Chondrocyte (in vitro differentiated cells): ENCODE measurements around the gene MINAR1. TPM values are rescaled to one million over a fixed set of nuclear protein-coding genes. Genes with fewer than 3 reads are reported as not detected.

Experiments used
- DNase-seq: peaks from one replicate; pipeline ENCODE4 v3.0.0; 2021; ENCODE audit warnings: mixed read lengths, low spot score
- H3K27ac Mint-ChIP-seq: one replicate; pipeline ENCODE4 v1.8.0; 2021; ENCODE audit warnings: mild to moderate bottlenecking, moderate library complexity, mixed read lengths; ENCODE audit not compliant: unreplicated experiment
- H3K27me3 Mint-ChIP-seq: 2 replicates; pipeline ENCODE4 v1.8.0; 2021; ENCODE audit warnings: low read depth, mixed read lengths
- H3K36me3 Mint-ChIP-seq: 2 replicates; pipeline ENCODE4 v1.8.0; 2021; ENCODE audit warnings: low read depth, mixed read lengths
- H3K4me1 Mint-ChIP-seq: 2 replicates; pipeline ENCODE4 v1.8.0; 2021; ENCODE audit warnings: low read depth, mild to moderate bottlenecking, mixed read lengths
- H3K4me3 Mint-ChIP-seq: one replicate; pipeline ENCODE4 v1.8.0; 2021; ENCODE audit warnings: mild to moderate bottlenecking, moderate library complexity, mixed read lengths; ENCODE audit not compliant: unreplicated experiment
- H3K9me3 Mint-ChIP-seq: 2 replicates; pipeline ENCODE4 v1.8.0; 2021; ENCODE audit warnings: low read depth, mixed read lengths
- CTCF ChIP-seq: fragments of 200-600 bp; sonication (generic); IDR thresholded peaks from 2 replicates; pipeline ENCODE4 v1.5.0; 2021; ENCODE audit warnings: antibody characterized with exemption, mild to moderate bottlenecking, moderate library complexity
- total RNA-seq: library from RNA; stranded (reverse); gene quantifications from 3 replicates; pipeline ENCODE4 v1.2.1, GENCODE V29; 2021

The MINAR1 gene
- total RNA-seq, 1 donor from 2014 or later: 3.8 TPM

GRCh38 chr15:79399606-79400005 lies 32.5 kb upstream of the MINAR1 start:
- H3K4me3 Mint-ChIP-seq: no peak overlapping the region
- peaks cover 8% of the 10 kb centered on the region for H3K36me3 Mint-ChIP-seq

GRCh38 chr15:79400650-79401049 lies 31.5 kb upstream of the MINAR1 start:
- no peaks in the 10 kb centered on the region for H3K27me3 Mint-ChIP-seq
- H3K36me3 Mint-ChIP-seq: peaks cover 8% of the 10 kb centered on the region
- no peak overlapping the region for H3K4me3 Mint-ChIP-seq
- no peak for DNase-seq
- H3K4me1 Mint-ChIP-seq: peaks cover 8% of the 10 kb centered on the region
- no peaks in the 10 kb centered on the region for H3K9me3 Mint-ChIP-seq
- no peak for TF ChIP-seq CTCF
- H3K27ac Mint-ChIP-seq: no peak overlapping the region

More at GRCh38 chr15:79399606-79400005, 32.5 kb upstream of the MINAR1 start:
- DNase-seq: no peak
- no peak overlapping the region for H3K27ac Mint-ChIP-seq
- no peak for TF ChIP-seq CTCF
- H3K4me1 Mint-ChIP-seq: peaks cover 14% of the 10 kb centered on the region
- no peaks in the 10 kb centered on the region for H3K9me3 Mint-ChIP-seq
- no peaks in the 10 kb centered on the region for H3K27me3 Mint-ChIP-seq

- Mint-ChIP-seq H3K4me1 (peaks cover 8% of the 10 kb centered on the region), H3K27me3 (no peaks in the 10 kb centered on the region), H3K27ac (no peak overlapping the region), H3K4me3 (no peak overlapping the region), H3K9me3 (no peaks in the 10 kb centered on the region), H3K36me3 (peaks cover 8% of the 10 kb centered on the region)
- no peak for DNase-seq
- TF ChIP-seq CTCF: no peak
Measured at GRCh38 chr15:79401301-79401700, 30.8 kb upstream of the MINAR1 start.

GRCh38 chr15:79402136-79402535 lies 30.0 kb upstream of the MINAR1 start:
- TF ChIP-seq CTCF: no peak
- no peak overlapping the region for H3K4me3 Mint-ChIP-seq
- no peak for DNase-seq

GRCh38 chr15:79403501-79403900 lies 28.6 kb upstream of the MINAR1 start:
- TF ChIP-seq CTCF: no peak
- no peaks in the 10 kb centered on the region for H3K9me3 Mint-ChIP-seq
- no peak overlapping the region for H3K27ac Mint-ChIP-seq
- peaks cover 6% of the 10 kb centered on the region for H3K36me3 Mint-ChIP-seq
- H3K4me1 Mint-ChIP-seq: peaks cover 9% of the 10 kb centered on the region
- no peak overlapping the region for H3K4me3 Mint-ChIP-seq
- DNase-seq: no peak
- H3K27me3 Mint-ChIP-seq: no peaks in the 10 kb centered on the region

More at GRCh38 chr15:79402136-79402535, 30.0 kb upstream of the MINAR1 start:
- Mint-ChIP-seq H3K27me3 (no peaks in the 10 kb centered on the region), H3K27ac (no peak overlapping the region), H3K4me1 (peaks cover 2% of the 10 kb centered on the region), H3K36me3 (peaks cover 8% of the 10 kb centered on the region), H3K9me3 (no peaks in the 10 kb centered on the region)
